Fibroblast of skin of left quadriceps (primary cell): ENCODE results near the gene SPATS1.

ENCODE experiments used
- DNase-seq, 2 experiments: peaks; one replicate each; pipeline ENCODE4 v3.0.0-alpha.2; 2013; ENCODE audit warnings: low read depth in 2 of 2

SPATS1 gene

GRCh38 chr6:44388887-44389286 is 46.4 kb downstream of the SPATS1 start:
- no peak for DNase-seq

GRCh38 chr6:44390158-44390683 is 47.8 kb downstream of the SPATS1 start:
- DNase-seq, result no peak
